Islet of Langerhans (tissue), 1 donor: ENCODE results near the gene GTF2F2.
A peak's percentile ranks its signal among the peaks of the same experiment; 100 is the strongest.
"Not testable (repeated sequence)": the region's sequence is repeated elsewhere in the genome, so short reads cannot be mapped to it uniquely, and the experiment has no call there.

Experiments used
- FAIRE-seq: peaks from one replicate; lab custom pipeline; 2011; peaks lifted over from hg19 to GRCh38; lab: Jason Lieb, UNC

Gene GTF2F2

DNA sequence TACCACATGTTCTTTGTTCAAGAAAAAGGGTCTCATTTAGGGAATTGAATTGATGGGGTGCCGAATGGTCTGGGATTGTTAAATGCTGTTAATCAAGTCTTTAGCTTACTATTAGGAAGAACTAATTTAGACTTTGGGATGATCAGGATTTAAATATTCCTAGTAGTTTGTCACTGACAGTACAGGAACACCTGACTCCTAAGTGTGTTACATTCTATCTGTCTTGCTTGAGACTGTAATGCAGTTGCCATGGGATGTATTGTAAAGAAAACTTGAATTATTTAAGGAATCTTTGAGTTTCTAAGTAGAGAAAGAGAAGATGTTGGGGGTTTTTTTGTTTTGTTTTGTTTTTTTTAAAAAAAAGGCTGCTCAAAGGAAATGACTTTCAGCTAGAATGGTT, 98.4 kb downstream of the GTF2F2 start:
- no peak for FAIRE-seq

DNA sequence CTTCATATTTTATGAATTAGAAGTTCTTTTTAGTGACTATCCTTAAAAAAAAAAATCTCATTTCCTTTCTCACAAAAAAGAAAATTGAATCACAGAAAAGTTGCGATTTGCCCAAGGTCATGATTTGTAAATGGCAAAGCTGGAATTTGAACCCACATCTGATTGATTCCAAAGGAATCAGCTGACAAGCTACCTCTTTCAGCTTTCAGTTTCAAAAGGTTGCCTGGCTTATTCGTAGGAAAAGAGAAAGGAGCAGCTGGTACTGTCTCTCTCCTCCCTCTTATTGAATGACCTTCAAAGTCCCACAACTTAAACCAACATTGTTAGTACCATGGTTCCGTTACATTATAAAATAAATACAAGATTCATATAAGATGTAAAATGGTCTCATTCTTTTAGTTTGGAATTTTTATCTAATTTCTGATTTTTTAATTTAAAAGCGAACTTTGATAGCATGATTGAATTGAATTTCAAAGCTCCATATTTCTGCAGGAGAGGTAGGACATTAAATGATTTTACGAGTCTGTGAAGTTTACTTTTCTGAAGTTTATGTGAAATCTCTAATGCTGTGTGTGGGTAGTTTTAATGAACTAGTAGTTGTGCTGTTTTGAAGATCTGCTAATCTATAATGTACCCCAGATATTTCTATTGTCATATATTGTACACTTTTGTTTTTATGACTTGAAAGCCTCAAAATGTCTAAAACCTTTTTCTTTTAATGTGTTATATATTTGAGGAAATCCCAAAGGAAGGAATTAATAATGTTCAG, 99.0 kb downstream of the GTF2F2 start:
- FAIRE-seq, result peak; percentile 79

DNA sequence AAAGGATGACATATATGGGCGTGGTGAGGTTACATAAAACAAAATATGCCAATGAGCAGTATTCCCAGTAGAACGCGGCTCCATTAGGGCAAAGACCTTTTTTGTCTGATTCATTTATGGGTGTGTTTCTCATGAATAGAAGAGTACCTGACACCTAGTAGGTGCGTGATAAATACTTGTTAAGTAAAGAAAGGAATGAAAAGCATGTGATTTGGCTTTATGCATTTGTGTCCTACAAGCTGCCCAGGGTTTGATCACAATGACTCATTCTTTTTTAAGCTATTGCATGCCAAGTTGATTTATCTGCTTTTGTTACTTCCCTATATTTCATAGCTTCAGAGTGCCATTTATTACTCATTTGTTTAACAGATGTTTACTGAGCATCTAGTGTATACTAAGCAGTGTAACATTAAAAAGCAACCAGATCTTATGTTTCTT, 99.6 kb downstream of the GTF2F2 start:
- peak; percentile 76 for FAIRE-seq

DNA sequence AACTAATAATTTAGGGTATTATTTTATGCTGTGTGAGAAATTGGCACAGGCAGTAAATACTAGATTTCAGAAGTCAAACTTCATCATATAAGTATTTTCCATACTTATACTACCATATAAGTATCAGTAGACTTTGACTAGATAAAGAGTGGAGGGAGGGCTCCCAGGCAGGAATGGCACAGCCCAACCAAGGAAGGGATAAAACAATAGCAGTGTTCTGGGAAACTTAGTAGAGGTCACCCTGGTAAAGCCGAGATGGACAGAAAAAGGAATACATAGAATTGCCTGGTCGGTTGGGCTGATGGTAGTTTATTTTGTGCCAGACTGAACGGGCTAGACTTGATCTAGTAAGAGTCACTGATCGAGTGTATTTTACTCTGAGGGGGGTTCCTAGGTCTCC, 100.1 kb downstream of the GTF2F2 start:
- no peak for FAIRE-seq

DNA sequence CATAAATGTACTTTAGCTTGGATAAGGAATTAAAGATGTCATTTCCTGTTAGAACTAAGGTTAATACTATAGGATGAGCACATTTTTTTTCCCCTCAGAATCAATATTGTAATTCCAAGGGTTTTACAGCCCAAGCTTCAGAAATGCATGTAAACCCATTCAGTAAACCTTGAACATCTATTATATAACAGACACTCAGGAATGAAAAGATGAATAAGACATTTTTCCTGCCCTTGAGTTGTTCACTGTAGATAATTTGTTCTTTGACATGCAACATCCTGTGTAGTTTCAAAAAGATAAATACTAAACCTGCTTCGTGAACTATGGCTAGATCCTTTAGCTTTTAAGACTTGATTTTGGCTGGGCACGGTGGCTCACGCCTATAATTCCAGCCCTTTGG, 102.2 kb downstream of the GTF2F2 start:
- FAIRE-seq, result no peak

DNA sequence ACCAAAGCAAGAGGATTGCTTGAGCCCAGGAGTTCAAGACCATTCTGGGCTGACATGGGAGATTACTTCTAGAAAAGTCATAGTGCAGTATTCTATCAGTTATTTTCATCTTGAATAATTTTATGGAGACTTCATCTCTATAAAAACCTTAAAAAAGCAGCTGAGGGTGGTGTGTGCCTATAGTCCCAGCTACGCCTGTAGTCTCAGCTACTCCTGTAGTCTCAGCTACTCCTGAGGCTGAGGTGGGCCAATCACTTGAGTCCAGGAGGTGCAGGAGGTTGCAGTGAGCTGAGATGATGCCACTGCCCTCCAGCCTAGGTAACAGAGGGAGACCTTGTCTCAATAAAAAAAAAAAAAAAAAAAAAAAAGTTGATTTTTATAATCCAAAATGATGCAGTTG, 102.6 kb downstream of the GTF2F2 start:
- no peak for FAIRE-seq

DNA sequence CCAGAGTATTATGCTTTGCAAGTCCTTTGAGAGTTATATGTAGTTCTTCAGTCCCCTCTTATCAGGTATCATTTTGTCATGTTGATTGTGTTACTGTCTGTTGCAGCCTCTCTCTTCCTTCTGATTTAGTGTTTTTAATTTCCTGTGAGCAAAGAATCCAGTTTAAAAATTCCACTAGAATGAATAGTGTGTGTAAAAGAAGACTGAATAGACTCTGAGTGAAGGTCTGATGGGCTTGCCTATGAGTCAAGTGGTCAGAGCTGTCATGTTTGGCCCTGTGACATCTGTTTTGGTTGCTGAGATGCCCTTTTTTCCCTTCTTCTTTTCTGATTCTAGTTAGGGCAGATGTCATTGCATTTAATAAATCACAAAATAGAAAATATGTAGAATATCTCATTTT, 103.9 kb downstream of the GTF2F2 start:
- no peak for FAIRE-seq

DNA sequence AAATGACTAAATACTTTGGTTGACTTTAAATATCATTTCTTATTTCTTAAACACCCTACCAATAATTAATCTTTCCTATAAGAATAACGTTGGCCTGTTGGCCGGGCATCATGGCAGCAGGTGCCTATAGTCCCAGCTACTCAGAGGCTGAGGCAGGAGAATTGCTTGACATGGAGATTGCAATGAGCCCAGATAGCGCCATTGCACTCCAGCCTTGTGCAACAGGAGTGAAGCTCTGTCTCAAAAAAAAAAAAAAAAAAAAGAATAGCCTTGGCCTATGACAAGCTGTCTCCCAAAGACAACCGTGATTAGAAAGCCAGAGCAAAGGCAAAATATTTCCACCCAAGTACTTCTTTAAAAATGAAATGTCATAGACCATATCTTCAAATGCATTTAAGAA, 105.1 kb downstream of the GTF2F2 start:
- no peak for FAIRE-seq

DNA sequence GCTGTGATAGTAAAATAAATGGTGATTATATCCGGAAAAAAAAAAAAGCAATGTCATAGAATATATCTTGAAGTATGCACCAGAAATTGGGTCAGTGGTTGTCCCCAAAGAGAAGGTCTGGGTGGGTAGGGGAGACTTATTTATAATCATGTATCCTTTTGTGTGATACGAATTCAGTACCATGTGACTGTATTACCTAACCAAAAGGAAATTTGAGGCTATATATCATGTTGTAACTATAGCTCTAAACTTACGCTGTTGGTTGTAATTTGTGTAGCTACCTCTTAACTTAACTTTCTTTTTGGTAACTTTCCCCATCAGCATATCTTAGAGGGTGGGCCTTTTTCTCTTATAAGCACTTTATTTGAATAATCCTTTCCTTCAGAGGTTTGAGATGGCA, 105.7 kb downstream of the GTF2F2 start:
- no peak for FAIRE-seq

DNA sequence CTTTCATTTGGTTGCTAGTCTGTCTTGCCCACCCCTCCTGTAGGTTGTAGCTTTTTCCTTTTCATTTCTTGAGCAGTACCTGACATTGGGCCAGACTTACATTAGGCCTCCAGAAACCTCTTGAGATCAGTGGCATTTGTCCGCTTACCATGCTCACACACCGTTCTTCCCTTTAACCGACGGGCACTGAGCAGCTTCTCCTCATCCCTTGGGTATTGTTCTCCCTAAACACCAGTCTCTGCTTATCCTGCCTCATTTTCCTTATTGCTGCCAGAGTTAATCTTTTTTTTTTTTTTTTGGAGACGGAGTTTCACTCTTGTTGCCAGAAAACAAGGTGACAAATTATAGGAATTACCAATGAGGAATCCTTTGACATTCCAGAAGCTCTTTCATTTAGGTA, 107.7 kb downstream of the GTF2F2 start:
- no peak for FAIRE-seq

DNA sequence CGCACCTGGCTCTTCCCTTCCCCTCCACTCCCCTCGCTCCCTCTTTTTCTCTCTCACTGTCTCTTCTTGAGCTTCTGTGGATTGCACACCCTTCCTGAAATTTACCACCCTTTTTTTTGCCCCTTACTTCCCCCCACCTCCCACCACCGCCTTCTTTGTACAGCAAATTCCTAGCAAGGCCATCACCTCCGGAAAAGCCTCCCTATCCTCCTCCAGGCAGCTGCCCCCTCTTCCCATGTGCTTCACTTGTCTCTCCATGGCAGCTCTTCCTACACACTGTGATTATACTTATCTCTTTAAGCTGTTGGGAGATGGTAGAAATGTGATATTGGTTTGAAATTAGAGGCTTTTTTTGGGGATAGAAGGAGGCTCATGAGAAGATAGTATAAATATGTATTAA, 108.9 kb downstream of the GTF2F2 start:
- FAIRE-seq, result no peak

DNA sequence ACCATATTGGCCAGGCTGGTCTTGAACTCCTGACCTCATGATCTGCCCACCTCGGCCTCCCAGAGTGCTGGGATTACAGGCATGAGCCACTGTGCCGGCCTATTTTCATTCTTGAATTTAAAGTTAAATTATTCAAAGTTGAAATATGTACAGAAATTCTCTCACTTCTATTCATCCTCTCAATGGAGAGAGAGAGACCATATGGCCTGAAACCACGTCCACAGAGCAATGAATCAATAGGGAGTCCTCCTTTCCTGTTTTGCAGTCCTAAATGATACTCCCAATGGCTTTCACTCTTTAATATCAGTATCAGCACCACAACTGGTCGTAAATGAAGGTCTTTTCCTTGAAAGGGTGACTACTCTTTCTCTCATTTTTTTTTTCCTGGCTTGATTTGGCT, 111.0 kb downstream of the GTF2F2 start:
- FAIRE-seq, result no peak

DNA sequence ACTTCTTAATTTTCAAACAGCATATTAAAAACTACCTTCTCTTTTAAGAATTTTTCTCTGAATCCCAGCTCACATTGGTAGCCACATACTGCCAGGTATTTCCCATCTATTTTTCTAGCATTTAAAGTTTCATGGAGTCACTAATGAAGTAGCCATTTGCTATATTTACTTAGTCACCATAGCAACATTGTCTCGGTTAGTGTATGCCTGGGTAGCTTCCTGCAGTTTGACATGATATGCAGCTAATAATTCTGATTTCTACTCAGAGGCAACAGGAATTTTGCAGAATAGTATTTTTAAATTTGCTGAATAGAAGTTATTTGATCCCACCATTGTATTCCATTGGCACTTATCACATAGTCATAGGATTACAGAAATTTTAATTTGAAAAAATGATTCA, 111.4 kb downstream of the GTF2F2 start:
- FAIRE-seq, result peak; percentile 99

DNA sequence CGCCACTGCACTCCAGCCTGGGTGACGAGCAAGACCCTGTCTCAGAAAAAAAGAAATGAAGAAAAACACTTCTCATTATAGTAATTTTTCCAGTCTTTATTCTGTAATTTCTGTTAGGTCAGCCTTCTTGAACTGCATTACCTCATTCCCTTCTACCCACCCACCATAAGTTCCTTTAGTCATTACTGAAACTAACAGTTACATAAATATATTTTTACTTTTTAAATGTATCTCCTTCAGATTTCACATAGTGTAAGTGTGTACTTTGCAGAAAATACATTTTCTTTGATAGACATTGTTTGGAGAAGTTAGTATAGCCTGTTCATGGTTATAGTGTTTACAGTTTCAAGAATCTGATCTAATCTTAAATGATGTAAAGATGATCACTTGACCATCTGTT, 112.3 kb downstream of the GTF2F2 start:
- no peak for FAIRE-seq

DNA sequence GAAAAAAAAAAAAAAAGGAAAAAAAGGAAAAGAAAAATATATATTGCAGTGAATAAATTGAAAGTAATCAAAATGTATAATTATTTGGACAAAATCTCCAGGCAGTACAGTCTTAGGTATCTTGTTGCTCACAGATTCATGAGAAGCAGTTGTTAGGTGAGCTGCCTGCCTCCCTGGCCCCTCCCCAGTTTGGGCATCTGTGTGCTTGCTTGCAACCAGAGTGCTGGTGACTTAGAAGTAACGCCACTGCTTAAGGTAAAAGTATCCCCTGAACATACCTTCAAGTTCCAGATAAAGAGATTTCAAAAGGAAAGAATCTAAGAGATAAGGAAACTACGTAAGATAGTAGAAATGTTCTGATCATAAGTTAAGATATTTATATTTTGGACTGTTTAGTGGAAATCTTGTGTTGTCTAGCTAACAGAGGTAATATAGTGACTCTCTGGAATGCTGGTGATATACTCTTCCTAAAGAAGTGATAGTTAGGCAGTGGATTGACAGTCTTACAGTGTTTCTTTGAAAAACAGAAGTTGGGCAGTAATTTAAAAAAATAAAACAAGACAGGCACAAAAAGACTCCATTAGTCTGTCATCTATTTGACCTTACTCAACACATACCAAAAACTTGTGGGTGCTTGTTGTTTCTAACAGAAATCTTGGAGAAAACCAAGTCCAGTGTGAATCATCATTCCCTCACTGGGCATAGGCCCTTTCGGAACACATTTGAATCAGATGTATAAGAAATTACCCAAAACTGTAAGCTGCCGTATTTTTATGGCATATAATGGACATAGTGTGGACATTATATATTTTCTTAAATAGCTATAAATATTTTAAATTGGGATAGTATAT, 118.9 kb downstream of the GTF2F2 start:
- no peak for FAIRE-seq

DNA sequence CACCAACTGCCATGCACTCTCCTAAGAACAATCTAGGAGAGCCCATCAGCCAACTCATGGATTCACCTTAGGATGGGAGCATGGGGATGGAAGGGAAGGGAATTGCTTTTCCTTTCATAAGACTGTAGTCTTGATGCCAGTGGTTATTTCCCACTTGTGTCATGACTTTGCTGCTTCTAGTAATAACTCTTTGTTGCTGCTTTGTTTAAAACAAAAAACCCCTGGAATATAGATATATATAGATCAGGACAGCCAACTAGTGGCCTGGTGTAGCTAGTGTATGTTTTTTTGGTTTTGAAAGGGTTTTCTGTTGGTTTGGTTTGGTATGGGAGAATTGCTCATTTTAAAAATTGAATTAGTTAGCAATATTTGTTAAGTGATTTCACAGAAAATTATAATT, 119.8 kb downstream of the GTF2F2 start:
- FAIRE-seq, result no peak

DNA sequence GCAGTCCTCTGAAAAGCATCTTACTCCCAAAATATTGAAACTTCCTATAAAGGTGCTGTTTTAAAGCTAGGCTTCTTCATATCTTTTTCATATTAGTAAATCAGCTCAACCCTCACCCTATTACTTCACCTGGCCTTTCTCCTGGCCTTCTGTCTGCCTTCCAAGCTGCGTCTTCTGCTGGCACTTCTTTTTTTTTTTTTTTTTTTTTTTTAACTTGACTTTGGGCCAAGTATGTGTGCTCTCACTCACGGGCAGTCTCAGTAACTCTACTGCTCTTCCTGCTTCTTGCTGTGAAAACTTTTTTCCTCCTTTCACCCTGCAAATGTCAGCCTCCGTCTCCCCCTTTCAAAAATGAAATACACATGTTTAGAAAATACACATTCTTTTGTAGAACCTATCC, 121.8 kb downstream of the GTF2F2 start:
- FAIRE-seq, result peak; percentile 91

DNA sequence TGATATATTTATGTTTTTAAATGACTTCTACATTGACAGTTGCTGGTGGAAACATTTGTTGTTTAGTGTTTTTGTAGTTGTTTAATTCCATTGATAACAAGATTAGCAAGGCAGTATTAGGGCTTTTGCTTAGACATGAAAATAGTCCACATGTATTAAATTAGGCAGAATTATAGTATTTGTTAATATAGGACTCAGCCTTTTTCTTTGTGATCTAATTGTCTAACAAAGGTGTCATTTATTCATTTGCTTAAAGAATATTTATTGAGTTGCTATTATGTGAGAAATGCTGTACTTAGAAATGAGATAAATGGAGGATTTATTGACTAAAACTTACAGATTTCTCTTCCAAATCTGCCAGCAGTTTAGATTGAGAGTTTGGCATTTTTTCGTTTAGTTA, 122.2 kb downstream of the GTF2F2 start:
- FAIRE-seq, result no peak

DNA sequence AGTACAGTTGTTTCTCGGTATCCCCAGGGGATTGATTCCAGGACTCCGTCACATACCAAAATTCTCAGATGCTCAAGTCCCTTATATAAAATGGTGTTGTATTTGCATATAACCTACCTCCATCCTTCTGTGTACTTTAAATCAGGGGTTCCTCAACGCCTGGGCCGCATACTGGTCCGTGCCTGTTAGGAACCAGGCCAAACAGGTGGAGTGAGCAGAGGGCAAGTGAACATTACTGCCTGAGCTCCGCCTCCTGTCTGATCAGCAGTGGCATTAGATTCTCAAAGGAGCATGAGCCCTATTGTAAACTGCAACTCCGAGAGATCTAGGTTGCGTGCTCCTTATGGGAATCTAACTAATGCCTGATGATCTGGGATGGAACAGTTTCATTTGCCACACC, 122.8 kb downstream of the GTF2F2 start:
- FAIRE-seq, result no peak

DNA sequence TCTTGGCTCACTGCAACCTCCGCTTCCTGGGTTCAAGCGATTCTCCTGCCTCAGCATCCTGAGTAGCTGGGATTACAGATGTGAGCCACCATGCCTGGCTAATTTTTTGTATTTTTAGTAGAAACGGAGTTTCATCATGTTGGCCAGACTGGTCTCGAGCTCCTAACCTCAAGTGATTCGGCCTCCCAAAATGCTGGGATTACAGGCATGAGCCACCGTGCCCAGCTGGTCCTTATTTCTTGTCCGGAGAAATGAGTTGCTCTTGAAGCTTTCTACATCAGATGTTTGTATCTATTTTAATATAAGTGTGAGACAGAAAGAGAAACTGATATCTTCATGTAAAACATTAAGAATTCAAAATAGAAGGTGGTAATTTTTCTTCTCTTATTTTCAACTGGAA, 124.4 kb downstream of the GTF2F2 start:
- not testable (repeated sequence) for FAIRE-seq

DNA sequence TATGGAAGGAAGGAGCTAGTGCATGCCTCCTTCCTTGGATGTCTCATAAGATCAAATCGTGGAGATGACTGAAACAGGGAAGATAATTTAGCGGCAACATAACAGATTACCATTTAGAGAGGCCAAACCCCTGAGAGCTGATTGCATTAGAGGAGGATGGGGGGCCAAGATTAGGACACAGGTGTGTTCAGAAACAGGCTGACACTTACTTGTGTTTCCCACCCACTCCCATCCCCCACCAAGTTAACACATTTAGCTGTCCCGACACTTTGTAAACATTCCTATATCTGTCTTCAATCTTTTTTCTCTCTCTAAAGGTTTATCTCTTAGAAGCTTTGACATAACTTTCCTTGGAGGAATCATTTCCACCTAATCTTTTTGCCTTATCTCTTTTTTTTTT, 129.4 kb downstream of the GTF2F2 start:
- FAIRE-seq, result no peak

DNA sequence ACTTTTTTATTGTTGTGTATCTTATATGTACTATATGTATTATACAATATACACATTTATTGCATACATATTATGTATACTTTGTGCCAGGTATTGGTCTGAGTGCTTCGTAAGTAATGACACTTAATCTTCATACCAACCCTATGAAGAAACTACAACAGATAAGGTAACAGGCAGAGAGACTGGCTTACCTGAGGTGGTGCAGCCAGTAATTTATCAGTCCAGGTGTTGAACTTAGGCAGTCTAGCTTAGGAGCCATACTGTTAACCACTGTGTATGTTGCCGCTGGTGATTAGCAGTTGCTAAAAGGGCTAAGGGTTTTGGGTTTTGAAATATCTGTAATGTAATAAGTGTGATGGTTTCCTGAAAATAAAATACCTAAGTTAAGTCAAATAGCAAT, 134.1 kb downstream of the GTF2F2 start:
- no peak for FAIRE-seq

DNA sequence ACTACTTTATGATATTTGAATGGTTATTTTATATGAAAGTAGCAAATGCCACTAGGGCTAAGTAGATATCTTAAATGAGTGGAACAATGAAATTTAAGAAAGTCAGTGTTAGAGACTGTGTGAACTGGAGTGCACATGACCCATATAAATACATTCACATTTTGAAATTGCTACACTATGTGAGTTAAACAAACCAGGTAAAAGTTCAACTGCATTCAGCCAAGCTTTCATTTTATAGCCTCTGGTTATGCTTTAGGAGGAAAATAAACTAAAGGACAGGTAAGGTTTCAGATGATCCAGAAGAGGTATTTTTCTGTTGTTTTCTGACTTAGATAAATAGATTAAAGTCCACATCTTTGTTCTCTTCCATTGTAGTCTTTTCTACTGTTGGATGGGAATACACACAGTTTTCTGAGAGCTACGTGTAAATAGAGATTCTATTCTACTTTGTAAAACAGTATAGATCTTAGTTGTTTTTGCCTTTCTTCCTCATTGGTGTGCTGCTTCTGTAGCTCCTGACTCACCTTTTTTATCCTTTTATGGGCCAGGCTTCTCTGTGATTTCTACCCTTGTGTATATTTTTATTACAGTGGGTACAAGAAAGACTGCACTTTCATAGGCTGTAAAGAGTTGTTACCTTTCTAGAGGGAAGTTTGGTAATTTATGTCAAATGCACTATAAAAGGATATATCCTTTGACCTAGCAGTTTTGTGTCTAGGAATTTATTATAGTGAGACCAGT, 135.1 kb downstream of the GTF2F2 start:
- no peak for FAIRE-seq
